Thyroid gland (tissue), 4 donors: ENCODE measurements around the gene OTOR. TPM values are rescaled to one million over a fixed set of nuclear protein-coding genes. Genes with fewer than 3 reads are reported as not detected.
A peak's percentile ranks its signal among the peaks of the same experiment; 100 is the strongest.

ENCODE experiments used
- DNase-seq, 2 donors: peaks; one replicate each; pipeline ENCODE4 v3.0.0-alpha.2; 2019
- H3K27ac ChIP-seq, 3 donors: fragments of 200-600 bp; sonication (generic); 1 replicate in 2 of 3; 2 replicates in 1 of 3; pipeline ENCODE4 v1.5.1; 2016 to 2019; ENCODE audit warnings: mild to moderate bottlenecking in 1 of 3, moderate library complexity in 1 of 3
- H3K27me3 ChIP-seq: fragments of 200-600 bp; sonication (generic); one replicate; pipeline ENCODE4 v1.5.1; 2019
- H3K36me3 ChIP-seq, 2 donors: fragments of 200-600 bp; sonication (generic); one replicate each; pipeline ENCODE4 v1.5.1; 2016 to 2019
- H3K4me1 ChIP-seq, 2 donors: fragments of 200-600 bp; sonication (generic); one replicate each; pipeline ENCODE4 v1.5.1; 2017 to 2019
- H3K4me3 ChIP-seq, 3 donors: fragments of 200-600 bp; sonication (generic); replicated peaks in 1 of 3; 1 replicate in 2 of 3; 2 replicates in 1 of 3; pipeline ENCODE4 v1.5.1; 2016; ENCODE audit warnings: mild to moderate bottlenecking in 1 of 3
- H3K9me3 ChIP-seq: fragments of 200-600 bp; sonication (generic); one replicate; pipeline ENCODE4 v1.5.1; 2017
- POLR2A ChIP-seq, 2 donors: fragments of 450-650 bp; IDR thresholded peaks; one replicate each; pipeline ENCODE4 v1.6.1; 2017; ENCODE audit warnings: antibody characterized with exemption in 2 of 2, mild to moderate bottlenecking in 2 of 2, moderate library complexity in 1 of 2
- WGBS, 2 donors: methylation state at CpG; one replicate each; pipeline ENCODE4 v1.1.5; 2017; 5-methylcytosine and 5-hydroxymethylcytosine counted together
- intact Hi-C: fragments of 100-400 bp; cut with DNase I; formaldehyde crosslinking; loops from one replicate; pipeline ENCODE4 v1.15.1; 2023
- total RNA-seq, 4 donors: library from RNA; depleted of rRNA; stranded (reverse); fragments of >200 nt; gene quantifications; one replicate each; pipeline ENCODE4 v1.2.3, GENCODE V29; 2016
- TF ChIP-seq, protein P1 (sequence below), 6 experiments: fragments of 200-600 bp in 3 of 6; fragments of 450-650 bp in 3 of 6; sonication (generic) in 3 of 6; IDR thresholded peaks; one replicate each; pipeline ENCODE4 v1.5.1; 2016 to 2019; ENCODE audit warnings: antibody characterized with exemption in 6 of 6, mild to moderate bottlenecking in 2 of 6, inconsistent platforms in 1 of 6, moderate library complexity in 1 of 6

The OTOR gene
- total RNA-seq, 4 donors from 2014 or later = not detected

- Histone ChIP-seq H3K27me3 (no peaks in the 10 kb centered on the region), H3K27ac (no peak overlapping the region), H3K9me3 (no peaks in the 10 kb centered on the region), H3K4me3 (no peak overlapping the region), H3K4me1 (peaks cover 9 to 11% of the 10 kb centered on the region in 2 donors), H3K36me3 (peaks cover 6 to 8% of the 10 kb centered on the region in 2 donors)
- no peak for TF ChIP-seq POLR2A (IDR thresholded peaks at IDR 0.05)
- TF ChIP-seq, protein P1, sequence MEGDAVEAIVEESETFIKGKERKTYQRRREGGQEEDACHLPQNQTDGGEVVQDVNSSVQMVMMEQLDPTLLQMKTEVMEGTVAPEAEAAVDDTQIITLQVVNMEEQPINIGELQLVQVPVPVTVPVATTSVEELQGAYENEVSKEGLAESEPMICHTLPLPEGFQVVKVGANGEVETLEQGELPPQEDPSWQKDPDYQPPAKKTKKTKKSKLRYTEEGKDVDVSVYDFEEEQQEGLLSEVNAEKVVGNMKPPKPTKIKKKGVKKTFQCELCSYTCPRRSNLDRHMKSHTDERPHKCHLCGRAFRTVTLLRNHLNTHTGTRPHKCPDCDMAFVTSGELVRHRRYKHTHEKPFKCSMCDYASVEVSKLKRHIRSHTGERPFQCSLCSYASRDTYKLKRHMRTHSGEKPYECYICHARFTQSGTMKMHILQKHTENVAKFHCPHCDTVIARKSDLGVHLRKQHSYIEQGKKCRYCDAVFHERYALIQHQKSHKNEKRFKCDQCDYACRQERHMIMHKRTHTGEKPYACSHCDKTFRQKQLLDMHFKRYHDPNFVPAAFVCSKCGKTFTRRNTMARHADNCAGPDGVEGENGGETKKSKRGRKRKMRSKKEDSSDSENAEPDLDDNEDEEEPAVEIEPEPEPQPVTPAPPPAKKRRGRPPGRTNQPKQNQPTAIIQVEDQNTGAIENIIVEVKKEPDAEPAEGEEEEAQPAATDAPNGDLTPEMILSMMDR (IDR thresholded peaks at IDR 0.05) = no peak
- DNase-seq = no peak
- intact Hi-C loops = no loop called here
- WGBS, 2 donors = 79 to 86% methylated on average over 5 of the region's 5 CpGs
Measured at GRCh38 chr20:16745204-16745603, 3.0 kb upstream of the OTOR start.

DNA sequence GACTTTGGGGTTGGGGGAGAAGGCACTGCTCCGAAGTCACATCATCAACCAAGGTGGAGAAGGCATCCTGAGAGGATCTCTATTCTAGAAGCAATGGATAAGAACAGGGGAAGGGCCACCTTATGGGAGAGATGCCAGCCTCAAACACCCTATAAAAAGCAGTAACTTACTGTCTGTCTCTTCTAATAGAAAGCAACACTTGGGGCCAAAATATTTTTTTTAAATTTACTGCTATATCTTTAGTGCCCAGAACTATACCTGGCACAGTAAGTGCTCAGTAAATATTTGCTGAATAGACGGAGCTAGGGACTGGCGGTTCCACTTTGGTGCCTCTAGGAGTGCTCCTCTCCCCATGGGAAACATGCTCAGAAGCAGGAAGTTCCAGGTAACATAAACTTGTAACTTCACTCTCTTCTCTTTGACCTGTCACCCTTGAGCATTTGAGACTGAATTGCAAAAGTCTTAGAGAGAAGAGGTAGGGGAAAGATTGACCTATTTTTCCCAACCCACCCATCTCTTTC, 807 bp upstream of the OTOR start:
- Histone ChIP-seq H3K4me1 (peaks cover 9 to 11% of the 10 kb centered on the region in 2 donors), H3K27me3 (no peaks in the 10 kb centered on the region), H3K27ac (peak overlapping the region in 2 of 3 donors; percentile 38 to 41), H3K4me3 (no peak overlapping the region), H3K9me3 (no peaks in the 10 kb centered on the region), H3K36me3 (no peaks in the 10 kb centered on the region)
- TF ChIP-seq, protein P1 (IDR thresholded peaks at IDR 0.05) = peak in 2 of 6 experiments; percentile 10 to 16
- no peak for TF ChIP-seq POLR2A (IDR thresholded peaks at IDR 0.05)
- intact Hi-C loops = no loop called here
- peak; percentile 50 to 64 for DNase-seq
- 39 to 46% methylated on average over 3 of the region's 3 CpGs for WGBS, 2 donors

GRCh38 chr20:16749573-16749972, 1.4 kb downstream of the OTOR start:
- TF ChIP-seq, protein P1 (IDR thresholded peaks at IDR 0.05) = no peak
- no peak for TF ChIP-seq POLR2A (IDR thresholded peaks at IDR 0.05)
- Histone ChIP-seq H3K9me3 (no peaks in the 10 kb centered on the region), H3K36me3 (no peaks in the 10 kb centered on the region), H3K4me3 (no peak overlapping the region), H3K27me3 (no peaks in the 10 kb centered on the region), H3K27ac (no peak overlapping the region), H3K4me1 (peaks cover 9 to 11% of the 10 kb centered on the region in 2 donors)
- intact Hi-C loops = no loop called here
- 58 to 64% methylated on average over 11 of the region's 11 CpGs for WGBS, 2 donors
- DNase-seq = no peak

DNA sequence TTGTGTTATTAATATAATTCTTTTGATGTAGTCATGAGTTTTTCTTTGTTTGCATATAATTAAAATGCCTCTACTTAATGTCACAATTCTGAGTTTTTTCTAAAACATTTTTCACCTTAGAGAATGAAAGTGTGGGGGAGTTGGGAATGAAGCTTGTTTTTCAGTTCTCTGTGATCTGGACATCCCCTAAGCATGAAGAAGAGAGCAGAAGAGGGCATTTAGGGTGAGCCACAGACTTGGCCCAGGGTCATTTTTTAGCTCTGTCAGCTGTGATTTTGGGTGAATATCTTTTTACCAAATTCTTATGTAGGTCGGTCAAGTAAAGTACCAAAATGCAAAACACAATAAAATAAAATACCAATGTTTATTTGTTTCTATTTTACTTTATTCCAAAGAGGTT, 3.9 kb downstream of the OTOR start:
- H3K27ac ChIP-seq = no peak overlapping the region
- WGBS, 2 donors = 80 to 86% methylated on average over 1 of the region's 1 CpG
- intact Hi-C loops = no loop called here

GRCh38 chr20:16752901-16753300, 4.7 kb downstream of the OTOR start:
- no peak for TF ChIP-seq POLR2A (IDR thresholded peaks at IDR 0.05)
- TF ChIP-seq, protein P1 (IDR thresholded peaks at IDR 0.05) = no peak
- H3K27ac ChIP-seq = no peak overlapping the region
- no peak overlapping the region for H3K4me3 ChIP-seq
- intact Hi-C loops = no loop called here
- peaks cover 0 to 3% of the 10 kb centered on the region in 2 donors for H3K4me1 ChIP-seq
- H3K27me3 ChIP-seq = no peaks in the 10 kb centered on the region
- no peaks in the 10 kb centered on the region for H3K9me3 ChIP-seq
- H3K36me3 ChIP-seq = no peaks in the 10 kb centered on the region
- no peak for DNase-seq

More for the DNA sequence above, 3.9 kb downstream of the OTOR start:
- TF ChIP-seq, protein P1 (IDR thresholded peaks at IDR 0.05) = no peak
- no peak for TF ChIP-seq POLR2A (IDR thresholded peaks at IDR 0.05)
- no peak for DNase-seq
- Histone ChIP-seq H3K36me3 (no peaks in the 10 kb centered on the region), H3K27me3 (no peaks in the 10 kb centered on the region), H3K9me3 (no peaks in the 10 kb centered on the region), H3K4me3 (no peak overlapping the region), H3K4me1 (peaks cover 8 to 9% of the 10 kb centered on the region in 2 donors)
